ENCODE measurements around the gene SUOX.

DNA sequence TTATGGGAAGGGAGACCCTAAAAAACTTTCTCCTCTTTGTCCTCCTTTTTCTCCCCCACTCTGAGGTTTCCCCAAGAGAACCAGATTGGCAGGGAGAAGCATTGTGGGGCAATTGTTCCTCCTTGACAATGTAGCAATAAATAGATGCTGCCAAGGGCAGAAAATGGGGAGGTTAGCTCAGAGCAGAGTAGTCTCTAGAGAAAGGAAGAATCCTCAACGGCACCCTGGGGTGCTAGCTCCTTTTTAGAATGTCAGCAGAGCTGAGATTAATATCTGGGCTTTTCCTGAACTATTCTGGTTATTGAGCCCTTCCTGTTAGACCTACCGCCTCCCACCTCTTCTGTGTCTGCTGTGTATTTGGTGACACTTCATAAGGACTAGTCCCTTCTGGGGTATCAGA is 40.1 kb downstream of the SUOX start:
- TF ChIP-seq, protein P1, sequence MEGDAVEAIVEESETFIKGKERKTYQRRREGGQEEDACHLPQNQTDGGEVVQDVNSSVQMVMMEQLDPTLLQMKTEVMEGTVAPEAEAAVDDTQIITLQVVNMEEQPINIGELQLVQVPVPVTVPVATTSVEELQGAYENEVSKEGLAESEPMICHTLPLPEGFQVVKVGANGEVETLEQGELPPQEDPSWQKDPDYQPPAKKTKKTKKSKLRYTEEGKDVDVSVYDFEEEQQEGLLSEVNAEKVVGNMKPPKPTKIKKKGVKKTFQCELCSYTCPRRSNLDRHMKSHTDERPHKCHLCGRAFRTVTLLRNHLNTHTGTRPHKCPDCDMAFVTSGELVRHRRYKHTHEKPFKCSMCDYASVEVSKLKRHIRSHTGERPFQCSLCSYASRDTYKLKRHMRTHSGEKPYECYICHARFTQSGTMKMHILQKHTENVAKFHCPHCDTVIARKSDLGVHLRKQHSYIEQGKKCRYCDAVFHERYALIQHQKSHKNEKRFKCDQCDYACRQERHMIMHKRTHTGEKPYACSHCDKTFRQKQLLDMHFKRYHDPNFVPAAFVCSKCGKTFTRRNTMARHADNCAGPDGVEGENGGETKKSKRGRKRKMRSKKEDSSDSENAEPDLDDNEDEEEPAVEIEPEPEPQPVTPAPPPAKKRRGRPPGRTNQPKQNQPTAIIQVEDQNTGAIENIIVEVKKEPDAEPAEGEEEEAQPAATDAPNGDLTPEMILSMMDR (conservative IDR thresholded peaks at IDR 0.05; ENCODE audit: low read depth, low read length), result no peak
- TF ChIP-seq CEBPB (IDR thresholded peaks at IDR 0.05; ENCODE audit: low read depth, low read length) (no peak), POLR2A (IDR thresholded peaks at IDR 0.05; ENCODE audit: low read depth, low read length) (no peak), MAZ (IDR thresholded peaks at IDR 0.05; ENCODE audit: borderline replicate concordance, low read depth, low read length) (no peak), RAD21 (IDR thresholded peaks at IDR 0.05; ENCODE audit: low read length) (no peak), MAFK (IDR thresholded peaks at IDR 0.05; ENCODE audit: low read depth, low read length) (no peak), RFX5 (IDR thresholded peaks at IDR 0.05; ENCODE audit: low read depth, low read length) (no peak), MXI1 (IDR thresholded peaks at IDR 0.05; ENCODE audit: borderline replicate concordance, low read depth, low read length) (no peak), SMC3 (IDR thresholded peaks at IDR 0.05; ENCODE audit: low read depth, low read length) (no peak), BHLHE40 (IDR thresholded peaks at IDR 0.05; ENCODE audit: low read depth, low read length) (no peak), FOS (IDR thresholded peaks at IDR 0.05; ENCODE audit: low read depth, low read length) (no peak), RCOR1 (IDR thresholded peaks at IDR 0.05; ENCODE audit: insufficient replicate concordance, low read length) (no peak)
- TF ChIP-seq, protein P2, sequence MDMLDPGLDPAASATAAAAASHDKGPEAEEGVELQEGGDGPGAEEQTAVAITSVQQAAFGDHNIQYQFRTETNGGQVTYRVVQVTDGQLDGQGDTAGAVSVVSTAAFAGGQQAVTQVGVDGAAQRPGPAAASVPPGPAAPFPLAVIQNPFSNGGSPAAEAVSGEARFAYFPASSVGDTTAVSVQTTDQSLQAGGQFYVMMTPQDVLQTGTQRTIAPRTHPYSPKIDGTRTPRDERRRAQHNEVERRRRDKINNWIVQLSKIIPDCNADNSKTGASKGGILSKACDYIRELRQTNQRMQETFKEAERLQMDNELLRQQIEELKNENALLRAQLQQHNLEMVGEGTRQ (IDR thresholded peaks at IDR 0.05; ENCODE audit: low read depth, low read length), result no peak
- TF ChIP-seq, protein P3, sequence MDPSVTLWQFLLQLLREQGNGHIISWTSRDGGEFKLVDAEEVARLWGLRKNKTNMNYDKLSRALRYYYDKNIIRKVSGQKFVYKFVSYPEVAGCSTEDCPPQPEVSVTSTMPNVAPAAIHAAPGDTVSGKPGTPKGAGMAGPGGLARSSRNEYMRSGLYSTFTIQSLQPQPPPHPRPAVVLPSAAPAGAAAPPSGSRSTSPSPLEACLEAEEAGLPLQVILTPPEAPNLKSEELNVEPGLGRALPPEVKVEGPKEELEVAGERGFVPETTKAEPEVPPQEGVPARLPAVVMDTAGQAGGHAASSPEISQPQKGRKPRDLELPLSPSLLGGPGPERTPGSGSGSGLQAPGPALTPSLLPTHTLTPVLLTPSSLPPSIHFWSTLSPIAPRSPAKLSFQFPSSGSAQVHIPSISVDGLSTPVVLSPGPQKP (IDR thresholded peaks at IDR 0.05; ENCODE audit: borderline replicate concordance, low read depth, low read length), result no peak

All from IMR-90 (cell line).